Measurements from ENCODE around the gene NCK2. TPM values are rescaled to one million over a fixed set of nuclear protein-coding genes. Genes with fewer than 3 reads are reported as not detected.

NCK2 gene
- total and polyA plus RNA-seq, 10 of the 15 experiments (the other 5 are each of a cell fraction or from before 2014, with no cell fraction given): 1.2 to 30.9 (median 14.1) TPM

GRCh38 chr2:105787376-105788318 lies 42.9 kb downstream of the NCK2 start:
- Histone ChIP-seq H3K4me2 (ENCODE audit: control insufficient read depth, insufficient read depth) (no peak overlapping the region), H3K27ac (ENCODE audit: control insufficient read depth, insufficient read depth) (0 out of 2 replicates have a peak overlapping the region, but pooled peaks have one; percentile 20), H2AFZ (ENCODE audit: control insufficient read depth, low read depth, low read length) (no peak overlapping the region), H3K9ac (ENCODE audit: control insufficient read depth, insufficient read depth, low read length) (no peak overlapping the region), H3K4me3 (no peak overlapping the region), H4K20me1 (ENCODE audit: control insufficient read depth, insufficient read depth) (no peaks in the 10 kb centered on the region), H3K36me3 (ENCODE audit: control insufficient read depth in 2 of 2, insufficient read depth in 2 of 2, low read length in 1 of 2) (no peaks in the 10 kb centered on the region; a peak in 1 of 4 replicates), H3K4me1 (ENCODE audit: control insufficient read depth, insufficient read depth, low read length) (peaks cover 35% of the 10 kb centered on the region), H3K27me3 (replicated peaks in 1 of 2; ENCODE audit: control insufficient read depth in 2 of 2, insufficient read depth in 2 of 2, low read length in 1 of 2) (no peaks in the 10 kb centered on the region), H3K79me2 (ENCODE audit: control insufficient read depth, insufficient read depth, low read length) (peaks cover 57% of the 10 kb centered on the region), H3K9me3 (replicated peaks; ENCODE audit: control insufficient read depth, insufficient read depth, low read length) (no peaks in the 10 kb centered on the region)
- SMC1A ChIA-PET (ENCODE audit: uncharacterized antibody, unreplicated experiment): interaction anchor here (0.6 to 5.5 kb wide), 7 partner anchors 10 to 296 kb away, joined by 3 to 21 read pairs (median 6); no protein-coding TSS in a partner anchor
- DNase-seq (ENCODE audit: low read depth, low spot score) (no peak), FAIRE-seq (no peak), ATAC-seq (no peak)
- RAD21 ChIA-PET (ENCODE audit: unreplicated experiment): interaction anchor here (1.0 to 1.6 kb wide), 4 partner anchors 11 to 33 kb away, joined by 3 to 9 read pairs (median 4); no protein-coding TSS in a partner anchor
- CTCF ChIA-PET: interaction anchor here (0.7 to 2.8 kb wide), 12 partner anchors 9 to 309 kb away, joined by 3 to 24 read pairs (median 3); no protein-coding TSS in a partner anchor
- intact Hi-C loops (cut with micrococcal nuclease; ENCODE audit: unreplicated experiment): no loop called here
- BruUV-seq (replicated peaks): no TSS peak
- POLR2A ChIA-PET: interaction anchor here (0.8 to 0.9 kb wide), 3 partner anchors 10 to 16 kb away, joined by 3 read pairs; no protein-coding TSS in a partner anchor
- in situ Hi-C loops (cut with MboI): no loop called here
- 0 out of 2 replicates have a peak, but pooled peaks have one; percentile 13 for TF ChIP-seq IRF4 (IDR thresholded peaks at IDR 0.05; ENCODE audit: low read depth, low read length)
- TF ChIP-seq EED (IDR thresholded peaks at IDR 0.05; ENCODE audit: low read depth): peak; percentile 60
- TF ChIP-seq CBFB (IDR thresholded peaks at IDR 0.05; ENCODE audit: low read depth): no peak
- TF ChIP-seq CREB1 (IDR thresholded peaks at IDR 0.05; ENCODE audit: low read depth): no peak
- TF ChIP-seq IKZF1 (conservative IDR thresholded peaks at IDR 0.05): 0 out of 2 replicates have a peak, but pooled peaks have one; percentile 24
- peak; percentile 24 to 47; a peak in 2 of 4 replicates for TF ChIP-seq IKZF2 (IDR thresholded peaks at IDR 0.05)
- TF ChIP-seq MTA2 (IDR thresholded peaks at IDR 0.05; ENCODE audit: low read depth): no peak
- peak; percentile 82 for TF ChIP-seq SPI1 (IDR thresholded peaks at IDR 0.05; ENCODE audit: borderline replicate concordance, insufficient read depth, low read depth, low read length)
- WGBS (ENCODE audit: insufficient coverage, insufficient replicate concordance, low lambda C conversion rate, missing lambda C conversion rate): 68% methylated on average over 11 of the region's 11 CpGs

Data from GM12878 (cell line).